T-helper 2 cell treated with Interferon-gamma antibody and Interleukin-4, amounts not matched to agents 100 ng/mL and 5 ng/mL, for 36 hours (primary cell): ENCODE data around the gene CRYBG3. TPM values are rescaled to one million over a fixed set of nuclear protein-coding genes. Genes with fewer than 3 reads are reported as not detected.
"Not testable (repeated sequence)": the region's sequence is repeated elsewhere in the genome, so short reads cannot be mapped to it uniquely, and the experiment has no call there.

ENCODE experiments used
- intact Hi-C: fragments of 100-400 bp; cut with micrococcal nuclease; formaldehyde crosslinking; loops from one replicate; pipeline ENCODE4 v1.15.1; 2023
- total RNA-seq: library from RNA; stranded (reverse); gene quantifications from 2 replicates; pipeline ENCODE4 v1.2.3, GENCODE V29; 2022

The CRYBG3 gene
- total RNA-seq, 1 donor from 2014 or later = 8.3 TPM

GRCh38 chr3:97833184-97833583 is 11.4 kb downstream of the CRYBG3 start:
- intact Hi-C loops = not testable (repeated sequence)

GRCh38 chr3:97835761-97836160 is 13.9 kb downstream of the CRYBG3 start:
- intact Hi-C loops = no loop called here

- intact Hi-C loops = no loop called here
These were observed 16.6 kb downstream of the CRYBG3 start for GRCh38 chr3:97838393-97838792.

GRCh38 chr3:97839944-97840343 is 18.1 kb downstream of the CRYBG3 start:
- intact Hi-C loops = no loop called here

GRCh38 chr3:97841304-97841703 is 19.5 kb downstream of the CRYBG3 start:
- intact Hi-C loops = no loop called here

GRCh38 chr3:97841956-97842355 is 20.1 kb downstream of the CRYBG3 start:
- intact Hi-C loops = no loop called here

- intact Hi-C loops = no loop called here
These were observed 27.0 kb downstream of the CRYBG3 start for GRCh38 chr3:97848779-97849178.

- intact Hi-C loops = no loop called here
These were observed 35.6 kb downstream of the CRYBG3 start for GRCh38 chr3:97857401-97857800.

- intact Hi-C loops = no loop called here
These were observed 38.6 kb downstream of the CRYBG3 start for GRCh38 chr3:97860364-97860763.

- intact Hi-C loops = no loop called here
These were observed 40.8 kb downstream of the CRYBG3 start for GRCh38 chr3:97862582-97862981.

GRCh38 chr3:97863031-97863430 is 41.2 kb downstream of the CRYBG3 start:
- intact Hi-C loops = no loop called here

GRCh38 chr3:97863775-97864174 is 42.0 kb downstream of the CRYBG3 start:
- intact Hi-C loops = no loop called here

GRCh38 chr3:97871186-97871585 is 49.4 kb downstream of the CRYBG3 start:
- intact Hi-C loops = loop anchor here (5.0 kb wide), 1 partner anchor 49 kb away; the partner anchor contains the start of gene CRYBG3

GRCh38 chr3:97871801-97872524 is 50.2 kb downstream of the CRYBG3 start:
- intact Hi-C loops = loop anchor here (2.0 to 5.0 kb wide), 2 partner anchors 39 to 50 kb away; partner anchors contain the start of gene CRYBG3

- intact Hi-C loops = loop anchor here (2.0 to 5.0 kb wide), 2 partner anchors 38 to 50 kb away; partner anchors contain the start of gene CRYBG3
These were observed 50.8 kb downstream of the CRYBG3 start for GRCh38 chr3:97872525-97873042.

GRCh38 chr3:97880267-97880666 is 58.5 kb downstream of the CRYBG3 start:
- intact Hi-C loops = loop anchor here (5.0 kb wide), 1 partner anchor 142 kb away; no protein-coding TSS in a partner anchor

GRCh38 chr3:97882975-97883598 is 61.3 kb downstream of the CRYBG3 start:
- intact Hi-C loops = loop anchor here (5.0 kb wide), 1 partner anchor 139 kb away; no protein-coding TSS in a partner anchor

GRCh38 chr3:97883736-97884135 is 61.9 kb downstream of the CRYBG3 start:
- intact Hi-C loops = loop anchor here (5.0 kb wide), 1 partner anchor 139 kb away; no protein-coding TSS in a partner anchor

GRCh38 chr3:97884586-97885123 is 62.8 kb downstream of the CRYBG3 start:
- intact Hi-C loops = loop anchor here (5.0 kb wide), 1 partner anchor 138 kb away; no protein-coding TSS in a partner anchor

- intact Hi-C loops = no loop called here
These were observed 64.4 kb downstream of the CRYBG3 start for GRCh38 chr3:97885931-97886824.

GRCh38 chr3:97889814-97890213 is 68.0 kb downstream of the CRYBG3 start:
- intact Hi-C loops = no loop called here
